ENCODE measurements around the gene PACSIN2. TPM values are rescaled to one million over a fixed set of nuclear protein-coding genes. Genes with fewer than 3 reads are reported as not detected.

PACSIN2 gene
- total RNA-seq, 1 donor from 2014 or later: 33.4 TPM

DNA sequence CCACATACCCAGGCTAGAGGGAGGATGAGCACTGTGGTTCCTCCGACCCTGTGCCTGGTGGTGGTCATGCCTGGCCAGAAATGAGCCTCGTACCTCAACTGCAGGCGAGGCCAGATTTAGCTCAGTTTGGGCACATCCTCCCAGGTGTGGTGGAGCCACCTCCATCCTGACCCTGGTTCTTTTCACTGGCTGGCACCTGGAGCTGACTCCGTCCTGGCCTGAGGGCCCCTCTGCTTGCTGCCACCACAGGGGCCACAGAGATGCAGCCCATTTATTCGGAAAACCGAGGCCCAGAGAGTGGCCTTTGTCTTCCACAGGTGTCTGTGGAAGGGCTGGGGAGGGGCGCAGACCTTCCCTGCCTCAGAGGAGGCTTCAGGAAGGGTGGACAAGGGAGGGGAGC lies 148.8 kb downstream of the PACSIN2 start:
- intact Hi-C loops (cut with micrococcal nuclease): no loop called here

DNA sequence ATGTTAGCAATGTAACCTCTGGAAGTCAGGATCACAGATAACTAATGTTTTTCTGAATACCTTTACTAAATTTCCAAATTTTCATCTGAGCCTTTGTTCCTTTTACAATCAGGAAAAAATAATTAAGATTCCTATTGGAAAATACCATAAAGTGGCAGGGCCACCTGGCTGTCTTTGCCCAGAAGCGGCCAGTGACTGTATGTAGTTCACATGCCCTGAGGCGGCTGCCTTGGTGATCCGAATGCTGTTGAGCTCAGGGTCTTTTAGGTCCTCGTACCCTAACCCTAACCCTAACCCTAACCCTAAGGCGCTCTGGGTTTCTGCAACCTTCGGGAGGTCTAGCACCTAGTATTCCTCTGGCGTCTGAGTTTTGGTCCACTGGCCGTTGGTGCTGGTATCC lies 149.4 kb downstream of the PACSIN2 start:
- intact Hi-C loops (cut with micrococcal nuclease): no loop called here

DNA sequence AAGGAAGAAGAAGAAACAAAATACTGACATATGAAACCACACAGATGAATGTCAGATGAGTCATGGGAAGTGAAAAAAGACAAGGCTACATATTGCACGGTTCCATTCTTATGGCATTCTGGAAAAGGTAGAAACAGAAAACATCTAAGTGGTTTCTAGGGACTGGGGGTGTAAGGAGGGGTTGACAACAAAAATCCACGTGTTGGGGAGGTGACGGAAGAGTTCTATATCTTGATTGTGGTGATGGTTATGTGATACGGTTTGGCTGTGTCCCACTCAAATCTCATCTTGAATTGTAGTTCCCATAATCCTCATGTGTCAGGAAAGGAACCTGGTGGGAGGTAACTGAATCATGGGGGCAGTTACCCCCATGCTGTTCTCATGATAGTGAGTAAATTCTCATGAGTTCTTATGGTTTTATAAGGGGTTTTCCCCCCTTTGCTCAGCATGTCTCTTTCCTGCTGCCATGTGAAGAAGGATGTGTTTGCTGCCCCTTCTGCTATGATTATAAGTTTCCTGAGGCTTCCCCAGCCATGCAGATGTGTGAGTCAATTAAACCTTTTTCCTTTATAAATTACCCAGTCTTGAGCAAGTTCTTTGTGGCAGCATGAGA lies 151.5 kb downstream of the PACSIN2 start:
- intact Hi-C loops (cut with micrococcal nuclease): no loop called here

DNA sequence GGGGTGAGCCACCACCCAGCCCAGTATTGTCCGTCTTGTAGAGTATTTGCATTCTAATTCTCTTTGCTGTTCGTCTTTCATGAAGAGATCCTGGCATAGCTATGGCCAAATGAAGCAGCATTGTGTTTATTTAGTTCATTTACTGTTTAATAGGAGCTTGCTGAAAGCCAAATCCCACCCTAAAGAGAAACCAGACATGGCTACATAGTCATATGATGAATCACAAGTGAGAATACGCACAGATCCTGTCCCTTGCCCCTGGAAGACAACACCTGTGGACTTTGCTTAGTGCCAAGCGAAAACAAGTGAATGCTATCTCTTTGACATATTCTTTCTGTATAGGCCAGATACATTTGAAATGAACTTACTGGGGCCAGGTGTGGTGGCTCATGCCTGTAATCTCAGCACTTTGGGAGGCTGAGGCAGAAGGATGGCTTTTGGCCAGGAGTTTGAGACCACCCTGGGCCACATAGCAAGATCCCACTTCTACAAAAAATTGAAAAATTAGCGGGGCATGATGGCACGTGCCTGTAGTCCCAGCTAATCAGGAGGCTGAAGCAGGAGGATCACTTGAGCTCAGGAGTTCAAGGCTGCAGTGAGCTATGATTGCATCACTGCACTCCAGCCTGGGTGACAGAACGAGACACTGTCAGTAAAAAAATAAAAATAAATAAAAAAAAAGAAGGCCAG lies 152.8 kb downstream of the PACSIN2 start:
- intact Hi-C loops (cut with micrococcal nuclease): no loop called here

DNA sequence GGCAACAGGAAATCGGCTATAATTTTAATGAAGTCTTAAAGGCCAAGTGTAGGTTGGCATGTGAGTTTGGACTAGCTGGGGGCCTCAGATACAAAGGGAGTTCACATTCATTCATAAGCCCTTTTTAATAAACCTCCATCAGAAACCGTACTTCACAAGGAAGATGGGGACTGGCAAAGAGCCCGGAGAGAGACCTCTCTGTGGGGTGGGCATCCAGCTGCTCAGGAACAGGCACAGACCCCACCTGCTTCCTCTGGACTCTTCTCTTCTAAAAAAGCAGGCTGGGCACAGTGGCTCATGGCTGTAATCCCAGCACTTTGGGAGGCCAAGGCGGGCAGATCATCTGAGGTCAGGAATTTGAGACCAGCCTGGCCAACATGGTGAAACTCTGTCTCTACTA lies 154.0 kb downstream of the PACSIN2 start:
- intact Hi-C loops (cut with micrococcal nuclease): no loop called here

DNA sequence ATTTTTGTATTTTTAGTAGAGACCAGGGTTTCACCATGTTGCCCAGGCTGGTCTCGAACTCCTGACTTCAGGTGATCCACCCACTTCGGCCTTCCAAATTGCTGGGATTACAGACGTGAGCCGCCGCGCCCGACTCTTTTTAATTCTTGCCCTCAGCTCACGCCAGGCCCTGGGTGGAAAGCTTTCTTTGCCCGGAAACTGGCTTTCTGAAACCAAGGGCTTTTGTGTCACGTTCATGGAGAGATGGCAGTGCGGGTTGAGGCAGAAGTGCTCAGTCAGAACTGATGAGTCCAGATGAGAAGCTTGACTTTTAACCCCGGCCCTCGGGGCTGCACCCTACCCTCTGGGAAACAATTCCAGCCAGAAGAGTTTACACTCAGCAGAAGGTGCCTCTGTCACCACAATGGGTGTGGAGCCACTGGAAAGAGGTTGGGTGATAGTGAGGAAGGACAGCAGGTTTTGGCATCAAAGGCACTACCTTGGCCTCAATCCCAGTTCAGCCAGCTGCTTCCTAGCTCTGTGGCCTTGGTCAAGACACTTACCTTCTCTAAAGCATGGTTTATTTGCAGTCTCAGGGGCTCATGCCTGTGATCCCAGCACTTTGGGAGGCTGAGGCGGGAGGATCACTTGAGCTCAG lies 157.0 kb downstream of the PACSIN2 start:
- intact Hi-C loops (cut with micrococcal nuclease): loop anchor here (5.0 to 10.0 kb wide), 2 partner anchors 157 to 211 kb away; partner anchors contain the start of genes CYB5R3 and PACSIN2

DNA sequence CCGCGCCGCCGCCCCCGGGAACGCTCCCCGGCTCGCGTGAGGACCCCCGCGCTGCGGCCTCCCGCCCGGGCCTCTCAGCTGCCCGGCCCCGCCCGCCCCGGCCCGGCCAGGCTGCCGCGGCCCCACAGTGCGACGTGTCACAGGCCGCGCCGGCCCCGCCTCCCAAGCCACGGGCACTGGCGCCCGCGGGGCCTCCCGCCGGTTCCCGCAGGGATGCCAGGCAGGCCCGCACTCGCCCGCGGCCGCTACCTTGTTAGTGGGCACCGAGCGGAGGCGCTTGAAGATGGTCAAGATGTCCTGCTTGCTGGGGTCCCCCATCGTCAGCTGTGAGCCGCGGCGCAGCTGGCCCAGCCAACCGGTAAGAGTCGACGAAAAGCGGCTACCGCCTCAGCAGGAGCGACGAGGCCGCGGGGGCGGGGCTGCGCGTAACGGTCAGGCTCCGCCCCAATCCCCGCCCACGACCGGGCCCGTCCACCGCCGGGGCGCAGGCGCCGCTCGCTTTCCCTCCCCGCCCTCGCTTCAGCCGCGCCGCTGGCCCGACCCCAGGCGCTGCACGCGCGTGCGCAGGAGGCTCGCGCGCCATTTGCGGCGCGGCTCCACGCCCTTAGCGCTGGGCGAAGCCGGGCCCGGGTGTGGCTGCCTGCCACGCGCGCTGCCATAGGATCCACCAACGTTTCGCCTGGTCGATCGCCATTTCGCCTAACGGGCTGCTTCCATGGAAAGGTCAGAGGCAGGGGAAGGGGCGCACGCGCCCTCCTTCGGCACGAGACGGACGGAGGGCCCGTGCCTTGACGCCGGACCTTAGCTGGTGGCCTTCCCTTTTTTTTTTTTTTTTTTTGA lies 157.9 kb downstream of the PACSIN2 start, which contains the start of gene ARFGAP3:
Gene ARFGAP3, minus strand, starts transcription at position 409 of the 840 bp plus-strand sequence. Its CDS starts 91 bp downstream, at position 318.
- intact Hi-C loops (cut with micrococcal nuclease): loop anchor here (5.0 to 10.0 kb wide), 2 partner anchors 158 to 210 kb away; partner anchors contain the start of genes CYB5R3 and PACSIN2

DNA sequence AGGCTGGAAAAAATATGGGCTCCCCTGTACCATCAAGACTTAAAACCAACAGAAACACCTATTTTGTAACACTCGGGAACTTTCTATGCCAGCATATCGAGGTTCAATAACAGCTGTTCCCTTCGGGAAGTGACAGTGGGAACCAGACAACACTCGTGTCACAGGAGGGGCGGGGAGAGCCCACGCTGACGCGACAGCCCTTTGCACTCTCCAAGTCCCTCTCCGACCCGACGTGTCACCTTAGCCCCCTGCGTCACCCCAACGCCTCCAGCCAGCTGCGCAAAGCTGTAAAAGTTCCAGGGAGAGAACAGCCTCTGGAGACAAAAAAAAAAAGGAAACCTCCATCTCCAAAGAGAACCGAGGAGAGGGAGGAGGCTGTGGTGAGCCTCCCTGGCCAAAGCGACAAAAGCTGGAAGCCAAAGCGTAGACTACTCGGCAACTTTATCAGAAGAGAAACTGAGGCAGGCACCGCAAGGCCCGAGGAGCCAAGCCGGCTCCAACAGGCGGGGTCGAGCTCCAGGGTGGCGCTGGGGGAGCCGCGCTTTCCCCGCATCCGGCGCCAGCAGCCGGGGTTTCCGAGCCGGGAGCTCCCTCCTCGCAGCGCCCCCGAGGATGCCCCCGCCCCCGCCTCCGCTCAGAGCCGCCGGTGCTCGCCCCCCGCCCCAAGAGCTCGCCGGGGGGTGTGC lies 158.6 kb downstream of the PACSIN2 start:
- intact Hi-C loops (cut with micrococcal nuclease): loop anchor here (5.0 to 10.0 kb wide), 2 partner anchors 158 to 209 kb away; partner anchors contain the start of genes CYB5R3 and PACSIN2

DNA sequence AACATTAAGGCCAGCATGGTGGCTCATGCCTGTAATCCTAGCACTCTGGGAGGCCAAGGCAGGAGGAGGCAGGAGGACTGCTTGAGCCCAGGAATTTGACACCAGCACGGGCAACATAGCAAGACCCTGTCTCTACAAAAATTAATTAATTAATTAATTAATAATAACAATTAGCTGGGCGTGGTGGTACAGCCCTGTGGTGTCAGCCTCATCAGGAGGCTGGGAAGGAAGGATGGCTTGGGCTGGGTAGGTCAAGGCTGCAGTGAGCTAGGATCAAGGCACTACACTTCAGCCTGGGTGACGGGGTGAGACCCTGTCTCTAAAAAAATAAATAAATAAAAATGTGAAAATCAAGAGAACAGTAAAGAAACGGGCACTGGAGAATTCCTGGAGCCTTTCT lies 159.2 kb downstream of the PACSIN2 start:
- intact Hi-C loops (cut with micrococcal nuclease): loop anchor here (5.0 to 10.0 kb wide), 2 partner anchors 159 to 208 kb away; partner anchors contain the start of genes CYB5R3 and PACSIN2

DNA sequence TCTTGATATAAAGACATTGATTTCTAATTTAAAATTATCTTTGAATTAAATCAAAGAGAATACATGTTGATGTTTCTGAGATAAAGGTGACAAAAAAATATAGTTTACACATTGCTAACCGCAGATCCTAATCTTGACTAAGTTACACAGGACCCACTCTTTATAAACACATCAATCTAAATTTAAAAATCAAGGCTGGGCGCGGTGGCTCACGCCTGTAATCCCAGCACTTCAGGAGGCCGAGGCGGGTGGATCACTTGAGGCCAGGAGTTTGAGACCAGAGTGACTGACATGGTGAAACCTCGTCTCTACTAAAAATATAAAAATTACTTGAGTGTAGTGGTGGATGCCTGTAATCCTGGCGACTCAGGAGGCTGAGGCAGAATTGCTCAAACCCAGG lies 159.7 kb downstream of the PACSIN2 start:
- intact Hi-C loops (cut with micrococcal nuclease): loop anchor here (5.0 to 10.0 kb wide), 2 partner anchors 160 to 208 kb away; partner anchors contain the start of genes CYB5R3 and PACSIN2

DNA sequence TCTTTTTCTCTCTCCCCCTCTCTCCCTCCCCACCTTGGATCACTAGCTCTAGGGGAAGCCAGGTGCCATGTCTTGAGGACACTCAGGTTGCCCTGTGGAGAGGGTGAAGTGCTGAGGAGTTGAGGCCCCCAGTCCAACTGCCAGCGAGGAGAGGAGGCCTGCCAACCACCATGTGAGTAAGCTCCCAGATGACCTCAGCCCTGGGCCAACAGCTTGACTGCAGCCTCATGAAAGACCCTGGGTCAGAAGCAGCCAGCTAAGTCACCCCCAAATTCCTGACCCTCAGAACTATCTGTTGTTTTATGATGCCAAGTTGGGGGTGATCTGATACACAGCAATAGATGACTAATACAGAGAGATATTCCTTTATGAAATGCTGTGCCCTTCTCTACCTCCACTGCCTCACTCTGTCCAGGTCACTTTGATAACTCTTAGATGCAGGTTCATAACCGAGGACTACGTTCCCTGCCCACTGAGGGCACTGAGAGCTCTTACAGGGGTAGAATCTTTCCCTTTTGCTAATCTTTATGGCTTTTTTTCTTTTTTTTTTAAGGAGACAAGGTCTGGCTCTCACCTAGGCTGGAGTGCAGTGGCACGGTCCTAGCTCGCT lies 165.9 kb downstream of the PACSIN2 start:
- intact Hi-C loops (cut with micrococcal nuclease): no loop called here

DNA sequence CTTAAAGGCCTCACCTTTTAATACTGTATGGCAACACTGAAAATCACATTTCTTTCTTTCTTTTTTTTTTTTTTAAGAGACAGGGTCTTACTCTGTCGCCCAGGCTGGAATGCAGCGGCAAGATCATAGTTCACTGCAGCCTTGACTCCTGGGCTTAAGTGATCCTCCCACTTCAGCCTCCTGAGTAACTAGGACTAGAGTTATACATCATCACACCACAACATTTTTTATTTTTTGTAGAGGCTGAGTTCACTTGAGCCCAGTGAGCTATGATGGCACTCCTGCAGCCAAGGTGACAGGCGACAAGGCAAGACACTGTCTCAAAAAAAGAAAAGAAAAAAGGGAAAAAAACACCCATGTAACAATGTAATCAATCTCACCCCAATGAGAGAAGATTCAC lies 167.8 kb downstream of the PACSIN2 start:
- intact Hi-C loops (cut with micrococcal nuclease): no loop called here

DNA sequence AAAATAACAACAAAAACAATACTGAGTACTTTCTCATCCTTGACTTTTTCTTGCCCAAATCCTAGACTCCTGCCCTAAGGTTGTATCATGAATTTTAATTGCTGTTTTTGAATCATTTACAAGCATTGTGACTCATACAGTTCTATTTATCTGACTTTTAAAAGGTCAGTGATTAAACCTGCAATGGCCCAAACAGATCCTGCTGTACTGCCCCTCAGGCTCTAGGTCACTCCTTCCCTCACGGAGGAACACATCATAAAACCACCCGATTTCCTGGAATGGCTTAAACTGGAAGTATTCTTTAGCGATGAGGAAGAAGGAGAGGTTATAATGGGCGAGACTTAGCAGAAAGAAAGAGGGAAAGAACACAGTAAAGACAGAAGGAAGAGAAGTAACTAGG lies 170.2 kb downstream of the PACSIN2 start:
- intact Hi-C loops (cut with micrococcal nuclease): no loop called here

DNA sequence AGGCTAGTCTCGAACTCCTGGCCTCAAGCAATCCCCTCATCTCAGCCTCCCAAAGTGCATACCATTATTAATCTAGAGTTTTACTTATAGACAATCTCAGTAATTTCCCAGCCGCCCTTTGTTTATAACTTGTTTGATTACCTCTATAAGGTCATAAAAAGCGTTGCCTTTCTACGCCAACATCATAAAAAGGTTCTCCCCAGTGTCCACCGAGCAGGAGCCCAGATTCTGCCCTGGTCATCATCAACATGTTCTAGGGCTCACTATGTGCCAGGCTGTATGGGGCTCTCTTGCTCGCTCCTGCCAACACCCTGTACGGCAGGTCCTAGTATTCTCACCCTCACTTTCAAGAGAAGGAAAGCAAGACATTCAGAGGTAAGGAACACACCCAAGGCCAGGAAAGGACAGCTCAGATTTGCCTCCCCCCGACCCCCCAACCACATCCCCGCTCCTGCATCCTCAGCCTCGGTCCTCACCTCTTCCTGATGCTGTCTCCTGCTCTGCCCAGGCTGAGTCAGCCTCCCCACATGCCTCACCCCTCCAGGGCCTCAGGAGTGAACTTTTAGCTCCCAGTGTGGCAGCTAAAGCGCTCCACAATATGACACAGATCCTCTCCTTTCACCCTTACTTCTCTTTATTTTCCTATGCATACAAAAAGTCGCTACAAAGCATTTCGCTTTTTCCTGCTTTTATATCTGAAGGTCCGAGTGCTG lies 172.1 kb downstream of the PACSIN2 start:
- intact Hi-C loops (cut with micrococcal nuclease): no loop called here

DNA sequence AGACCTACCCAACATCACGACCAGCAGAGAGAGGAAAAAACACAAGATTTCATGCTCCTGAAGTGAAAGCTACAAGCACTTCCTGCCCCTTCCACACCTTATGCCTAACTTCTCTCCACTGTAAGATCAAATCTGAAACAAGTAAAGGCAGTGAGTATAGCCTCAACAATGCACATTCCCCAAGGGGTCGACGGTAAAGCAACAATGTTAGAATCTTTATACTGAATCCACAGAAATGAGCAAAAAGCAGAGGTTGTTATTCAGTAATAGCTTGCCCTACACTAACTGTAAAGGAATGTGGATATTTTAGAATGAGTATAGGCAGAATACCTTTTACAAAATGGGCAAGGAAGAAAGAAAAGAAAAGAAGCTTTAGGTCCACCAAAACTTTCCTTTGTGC lies 173.5 kb downstream of the PACSIN2 start:
- intact Hi-C loops (cut with micrococcal nuclease): no loop called here

DNA sequence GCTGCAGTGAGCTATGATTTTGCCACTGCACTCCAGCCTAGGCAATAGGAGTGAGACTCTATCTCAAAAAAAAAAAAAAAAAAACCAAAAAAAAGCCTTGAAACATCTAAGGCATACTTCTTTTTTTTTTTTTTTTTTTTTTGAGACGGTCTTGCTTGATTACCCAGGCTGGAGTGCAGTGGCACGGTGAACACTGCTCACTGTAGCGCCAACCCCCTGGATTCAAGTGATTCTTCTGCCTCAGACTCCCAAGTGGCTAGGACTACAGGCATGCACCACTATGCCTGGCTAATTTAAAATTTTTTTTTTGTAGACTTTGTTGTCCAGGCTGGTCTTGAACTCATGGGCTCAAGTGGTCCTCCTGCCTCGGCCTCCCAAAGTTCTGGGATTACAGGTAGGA lies 177.4 kb downstream of the PACSIN2 start:
- intact Hi-C loops (cut with micrococcal nuclease): no loop called here

DNA sequence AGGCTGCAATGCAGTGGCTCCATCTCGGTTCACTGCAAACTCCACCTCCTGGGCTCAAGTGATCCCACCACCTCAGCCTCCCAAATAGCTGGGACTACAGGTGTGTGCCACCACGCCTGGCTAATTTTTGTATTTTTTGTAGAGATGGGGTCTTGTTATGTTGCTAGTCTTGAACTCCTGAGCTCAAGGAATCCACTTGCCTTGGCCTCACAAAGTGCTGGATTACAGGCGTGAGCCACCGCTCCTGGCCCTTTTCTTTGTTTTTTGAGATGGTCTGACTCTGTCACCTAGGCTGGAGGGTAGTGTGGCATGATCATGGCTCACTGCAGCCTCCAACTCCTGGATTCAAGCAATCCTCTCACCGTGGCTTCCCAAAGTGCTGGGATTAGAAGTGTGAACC lies 178.9 kb downstream of the PACSIN2 start:
- intact Hi-C loops (cut with micrococcal nuclease): no loop called here

DNA sequence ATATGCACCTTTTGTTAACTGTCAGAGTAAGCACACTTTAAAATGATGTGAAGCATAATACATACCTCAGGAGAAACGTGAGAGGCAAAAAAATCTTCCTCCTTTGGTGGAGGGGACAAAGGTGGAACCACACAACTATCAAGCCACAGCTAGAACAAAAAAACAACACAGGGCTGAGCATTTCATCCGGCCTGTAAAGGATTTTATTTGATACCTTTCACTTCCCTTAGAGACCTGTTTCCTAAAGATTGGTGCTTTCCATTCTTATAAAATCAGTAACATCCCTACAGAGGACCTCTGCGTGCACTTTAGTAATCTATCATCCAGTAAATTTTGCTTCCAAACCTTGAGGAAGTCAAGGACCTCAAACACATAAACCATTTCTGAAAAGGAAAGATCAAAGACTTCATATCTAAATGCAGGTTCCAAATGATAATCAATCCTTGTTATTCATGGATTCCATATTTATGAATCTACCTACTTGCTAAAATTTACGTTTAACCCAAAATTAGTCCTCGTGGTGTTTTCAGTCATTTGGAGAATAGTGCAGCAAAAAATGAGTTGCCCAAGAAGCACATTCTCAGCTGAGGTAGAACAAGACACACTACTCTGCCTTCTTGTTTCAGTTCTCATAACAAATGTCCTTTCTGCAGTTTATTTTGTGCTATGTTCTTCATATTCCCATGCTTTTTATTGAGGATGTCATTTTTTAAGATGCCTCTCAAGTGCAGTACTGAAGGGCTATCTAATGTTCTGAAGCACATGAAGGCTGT lies 180.6 kb downstream of the PACSIN2 start:
- intact Hi-C loops (cut with micrococcal nuclease): no loop called here

DNA sequence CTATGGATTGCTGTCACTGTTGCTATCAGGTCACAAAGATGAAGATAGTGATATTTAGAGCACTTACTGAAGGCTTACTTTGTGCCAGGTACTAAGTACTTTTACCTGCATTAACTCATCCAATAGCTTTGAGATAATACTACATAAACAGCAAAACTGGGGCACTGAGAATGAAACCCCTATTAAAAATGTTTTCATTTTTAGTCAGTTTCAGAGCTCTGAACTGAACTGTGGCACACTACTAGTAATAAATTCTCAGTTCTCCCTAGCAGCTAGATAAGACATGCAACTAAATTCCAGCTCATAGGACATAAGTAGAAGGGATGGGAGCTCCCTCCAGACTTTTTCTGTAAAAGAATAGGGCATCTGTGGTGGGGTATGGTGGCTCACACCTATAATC lies 181.8 kb downstream of the PACSIN2 start:
- intact Hi-C loops (cut with micrococcal nuclease): no loop called here

Data from T-helper 2 cell treated with Interferon-gamma antibody and Interleukin-4, amounts not matched to agents 100 ng/mL and 5 ng/mL, for 36 hours (primary cell).